ENCODE data around the gene APOE. TPM values are rescaled to one million over a fixed set of nuclear protein-coding genes. Genes with fewer than 3 reads are reported as not detected.
"Not testable (repeated sequence)": the region's sequence is repeated elsewhere in the genome, so short reads cannot be mapped to it uniquely, and the experiment has no call there.

APOE gene
- total RNA-seq, 3 donors from 2014 or later = 32.7 to 74.6 (median 46.2) TPM

DNA sequence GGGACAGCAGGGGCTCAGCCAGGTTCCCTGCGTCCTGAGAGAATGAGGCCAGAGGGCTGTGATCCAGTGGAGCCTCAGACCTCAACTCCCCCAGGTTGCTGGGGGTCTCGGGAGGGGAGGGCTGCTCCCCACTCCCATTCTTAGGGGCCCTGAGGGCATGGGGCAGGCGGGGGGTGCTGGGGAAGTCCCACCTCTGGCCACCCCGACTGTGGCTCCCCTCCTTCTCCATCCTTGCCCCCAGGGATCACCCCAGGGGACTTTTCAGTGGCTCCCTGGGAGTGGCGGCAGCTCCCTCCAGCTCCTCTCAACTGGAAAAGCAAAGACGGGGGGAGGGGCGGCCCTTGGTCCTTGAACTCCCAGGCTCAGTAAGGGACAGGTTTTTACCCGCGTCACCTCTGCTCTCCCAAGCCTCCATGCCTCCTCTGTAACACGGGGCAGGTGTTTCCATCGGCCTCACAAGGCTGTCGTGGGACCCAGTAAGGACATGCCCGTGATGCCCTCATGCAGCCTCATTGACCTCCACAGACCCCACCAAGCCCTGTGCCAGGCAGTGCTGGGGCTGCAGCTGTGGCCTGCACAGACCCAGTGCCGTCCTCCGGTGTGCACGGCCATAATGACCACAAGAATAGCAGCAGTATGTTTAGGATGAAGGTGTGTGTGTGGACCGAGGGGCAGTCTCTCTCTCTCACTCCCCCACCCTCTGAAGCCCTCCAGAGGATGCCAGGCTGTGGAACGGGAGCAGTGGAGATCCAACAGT is 26.1 kb upstream of the APOE start:
- H3K9me3 ChIP-seq = no peaks in the 10 kb centered on the region
- no peak overlapping the region for H3K4me3 ChIP-seq
- intact Hi-C loops (cut with DNase I, micrococcal nuclease) = no loop called here
- DNase-seq (no peak), ATAC-seq (no peak)
- TF ChIP-seq, protein P1, sequence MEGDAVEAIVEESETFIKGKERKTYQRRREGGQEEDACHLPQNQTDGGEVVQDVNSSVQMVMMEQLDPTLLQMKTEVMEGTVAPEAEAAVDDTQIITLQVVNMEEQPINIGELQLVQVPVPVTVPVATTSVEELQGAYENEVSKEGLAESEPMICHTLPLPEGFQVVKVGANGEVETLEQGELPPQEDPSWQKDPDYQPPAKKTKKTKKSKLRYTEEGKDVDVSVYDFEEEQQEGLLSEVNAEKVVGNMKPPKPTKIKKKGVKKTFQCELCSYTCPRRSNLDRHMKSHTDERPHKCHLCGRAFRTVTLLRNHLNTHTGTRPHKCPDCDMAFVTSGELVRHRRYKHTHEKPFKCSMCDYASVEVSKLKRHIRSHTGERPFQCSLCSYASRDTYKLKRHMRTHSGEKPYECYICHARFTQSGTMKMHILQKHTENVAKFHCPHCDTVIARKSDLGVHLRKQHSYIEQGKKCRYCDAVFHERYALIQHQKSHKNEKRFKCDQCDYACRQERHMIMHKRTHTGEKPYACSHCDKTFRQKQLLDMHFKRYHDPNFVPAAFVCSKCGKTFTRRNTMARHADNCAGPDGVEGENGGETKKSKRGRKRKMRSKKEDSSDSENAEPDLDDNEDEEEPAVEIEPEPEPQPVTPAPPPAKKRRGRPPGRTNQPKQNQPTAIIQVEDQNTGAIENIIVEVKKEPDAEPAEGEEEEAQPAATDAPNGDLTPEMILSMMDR (IDR thresholded peaks at IDR 0.05) = no peak
- H3K36me3 ChIP-seq (ENCODE audit: low read depth) = no peaks in the 10 kb centered on the region
- H3K4me1 ChIP-seq (ENCODE audit: low read depth) = peaks cover 11% of the 10 kb centered on the region

DNA sequence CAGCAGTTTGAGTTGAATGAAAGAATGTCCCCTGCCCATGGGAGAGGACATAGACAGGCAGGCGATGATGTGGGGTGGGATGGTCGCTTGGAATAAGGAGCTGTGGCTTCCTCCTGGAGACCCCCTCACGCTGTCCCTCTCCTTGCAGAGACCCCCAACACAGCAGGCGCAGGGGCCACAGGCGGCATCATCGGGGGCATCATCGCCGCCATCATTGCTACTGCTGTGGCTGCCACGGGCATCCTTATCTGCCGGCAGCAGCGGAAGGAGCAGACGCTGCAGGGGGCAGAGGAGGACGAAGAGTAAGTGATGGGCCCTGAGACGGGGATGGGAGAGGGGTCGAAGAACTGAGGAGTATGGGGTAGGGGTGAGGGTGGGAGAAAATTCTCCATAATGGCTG is 23.5 kb upstream of the APOE start:
- intact Hi-C loops (cut with DNase I, micrococcal nuclease) = no loop called here
- Histone ChIP-seq H3K9me3 (no peaks in the 10 kb centered on the region), H3K4me3 (no peak overlapping the region), H3K36me3 (ENCODE audit: low read depth) (no peaks in the 10 kb centered on the region), H3K4me1 (ENCODE audit: low read depth) (no peaks in the 10 kb centered on the region)
- ATAC-seq = no peak
- TF ChIP-seq, protein P1 (IDR thresholded peaks at IDR 0.05) = no peak
- DNase-seq = no peak

GRCh38 chr19:44882619-44883397 is 22.8 kb upstream of the APOE start:
- H3K9me3 ChIP-seq; H3K4me3 ChIP-seq; ATAC-seq; DNase-seq; intact Hi-C loops (cut with DNase I, micrococcal nuclease); H3K4me1 ChIP-seq (ENCODE audit: low read depth); H3K36me3 ChIP-seq (ENCODE audit: low read depth): not testable (repeated sequence)

GRCh38 chr19:44883922-44884321 is 21.7 kb upstream of the APOE start:
- intact Hi-C loops (cut with DNase I, micrococcal nuclease) = no loop called here
- Histone ChIP-seq H3K4me1 (ENCODE audit: low read depth) (no peaks in the 10 kb centered on the region), H3K4me3 (no peak overlapping the region), H3K36me3 (ENCODE audit: low read depth) (no peaks in the 10 kb centered on the region), H3K9me3 (no peaks in the 10 kb centered on the region)
- DNase-seq (no peak), ATAC-seq (no peak)
- TF ChIP-seq, protein P1 (IDR thresholded peaks at IDR 0.05) = no peak

DNA sequence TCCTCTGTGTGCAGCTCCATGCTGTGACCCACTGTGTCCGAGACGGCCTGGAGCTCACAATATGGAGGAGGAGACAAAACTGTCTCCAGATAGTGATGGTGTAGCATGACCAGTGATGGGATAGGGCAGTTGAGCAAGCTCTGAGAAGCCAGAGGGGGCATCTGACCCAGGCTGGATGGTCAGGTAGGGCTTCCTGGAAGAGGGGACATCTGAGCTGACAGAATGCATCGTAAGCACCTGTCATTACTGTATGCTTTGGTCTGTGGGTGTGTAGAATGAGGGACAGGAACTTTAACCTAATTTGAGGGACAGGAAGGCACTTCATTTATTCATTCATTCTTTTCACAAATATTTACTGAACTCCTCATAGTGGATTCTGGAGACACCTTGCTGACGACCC is 21.0 kb upstream of the APOE start:
- H3K9me3 ChIP-seq = no peaks in the 10 kb centered on the region
- ATAC-seq (no peak), DNase-seq (no peak)
- TF ChIP-seq, protein P1 (IDR thresholded peaks at IDR 0.05) = no peak
- H3K36me3 ChIP-seq (ENCODE audit: low read depth) = no peaks in the 10 kb centered on the region
- H3K4me3 ChIP-seq = no peak overlapping the region
- no peaks in the 10 kb centered on the region for H3K4me1 ChIP-seq (ENCODE audit: low read depth)
- intact Hi-C loops (cut with DNase I, micrococcal nuclease) = no loop called here

DNA sequence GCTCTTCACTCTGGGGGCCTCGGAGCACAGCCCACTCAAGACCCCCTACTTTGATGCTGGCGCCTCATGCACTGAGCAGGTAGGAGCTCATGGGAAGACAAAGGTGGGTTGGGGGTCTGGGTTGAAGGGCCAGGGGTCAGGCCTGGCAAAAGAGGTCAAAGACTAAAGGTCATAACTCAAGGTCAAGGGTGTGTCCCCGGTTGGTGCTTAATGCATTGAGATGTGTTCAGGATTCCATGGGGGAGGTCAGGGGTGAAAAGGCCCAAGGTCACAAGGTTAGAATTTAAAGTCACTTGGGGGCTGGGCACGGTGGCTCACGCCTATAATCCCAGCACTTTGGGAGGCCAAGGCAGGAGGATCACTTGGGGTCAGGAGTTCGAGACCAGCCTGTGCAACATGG is 19.5 kb upstream of the APOE start:
- intact Hi-C loops (cut with DNase I, micrococcal nuclease) = no loop called here
- ATAC-seq = no peak
- H3K36me3 ChIP-seq (ENCODE audit: low read depth) = peaks cover 8% of the 10 kb centered on the region

More for the DNA sequence above, 19.5 kb upstream of the APOE start:
- Histone ChIP-seq H3K9me3 (no peaks in the 10 kb centered on the region), H3K4me3 (no peak overlapping the region), H3K4me1 (ENCODE audit: low read depth) (peaks cover 5% of the 10 kb centered on the region)
- TF ChIP-seq, protein P1 (IDR thresholded peaks at IDR 0.05) = no peak
- DNase-seq = no peak

All from mucosa of descending colon (tissue), 3 donors.